CD4-positive, alpha-beta T cell treated with Interleukin-4 for 1 hour (primary cell): ENCODE results near the gene CSTF3.
"Not testable (repeated sequence)": the region's sequence is repeated elsewhere in the genome, so short reads cannot be mapped to it uniquely, and the experiment has no call there.

Experiments
- DNase-seq, 2 donors: peaks; one replicate each; pipeline ENCODE4 v3.0.0-alpha.2; 2020 to 2022

Gene CSTF3

GRCh38 chr11:33072465-33072864 lies 88.8 kb downstream of the CSTF3 start:
- DNase-seq = no peak

DNA sequence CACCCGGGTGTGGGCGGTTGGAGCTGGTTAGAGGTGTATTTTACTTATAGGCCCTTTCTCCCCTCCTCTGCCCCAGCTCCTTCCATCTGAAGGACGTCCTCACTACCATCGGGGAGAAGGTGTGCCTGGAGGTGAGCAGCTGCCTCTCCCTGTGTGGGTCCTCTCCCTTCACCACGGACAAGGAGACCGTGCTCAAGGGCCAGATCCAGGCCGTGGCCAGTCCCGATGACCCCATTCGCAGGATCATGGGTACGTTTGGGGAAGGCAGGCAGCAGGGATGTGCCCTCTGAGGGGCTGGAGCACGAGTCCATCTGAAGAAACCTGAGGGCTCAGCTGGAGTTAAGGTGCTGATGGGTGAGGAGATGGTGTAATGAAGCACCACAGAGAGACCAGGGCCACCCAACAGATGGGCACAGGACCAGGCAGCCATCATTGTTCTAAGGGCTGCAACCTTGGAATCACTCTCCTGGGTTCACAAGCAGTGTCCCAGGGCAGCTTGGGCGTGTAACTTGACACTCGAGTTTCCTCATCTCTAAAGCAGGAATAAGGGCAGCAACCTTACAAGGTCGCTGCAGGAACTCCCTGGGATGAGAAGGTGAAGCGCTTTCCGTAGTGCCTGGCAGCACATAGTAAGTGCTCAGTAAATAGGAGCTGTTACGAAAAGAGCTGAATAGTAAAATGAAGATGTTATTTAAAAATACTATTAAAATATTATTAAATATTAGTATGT lies 92.5 kb downstream of the CSTF3 start:
- no peak for DNase-seq

DNA sequence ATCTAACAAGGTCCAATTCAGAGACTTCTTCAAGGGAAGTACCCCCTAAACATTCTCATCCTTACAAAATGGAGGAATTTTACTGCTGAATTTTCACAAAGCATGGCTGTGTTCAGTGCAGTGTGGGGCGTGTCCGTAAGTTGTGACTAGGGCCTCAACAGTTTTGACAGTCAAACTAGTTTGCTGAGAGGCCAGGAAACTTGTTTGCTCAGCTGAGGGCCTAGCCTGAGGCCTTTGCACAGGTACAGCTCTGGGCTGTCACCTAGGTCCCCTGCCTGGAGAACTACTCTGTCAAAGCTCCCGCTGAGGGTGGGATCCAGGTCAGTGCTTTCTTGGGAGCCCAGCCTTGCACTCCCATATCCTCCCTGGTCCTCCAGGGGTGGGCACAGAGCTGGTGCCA lies 94.0 kb downstream of the CSTF3 start:
- DNase-seq = no peak

- peak; percentile 69 to 76 for DNase-seq
Measured at GRCh38 chr11:33065445-33066178, 95.7 kb downstream of the CSTF3 start.

DNA sequence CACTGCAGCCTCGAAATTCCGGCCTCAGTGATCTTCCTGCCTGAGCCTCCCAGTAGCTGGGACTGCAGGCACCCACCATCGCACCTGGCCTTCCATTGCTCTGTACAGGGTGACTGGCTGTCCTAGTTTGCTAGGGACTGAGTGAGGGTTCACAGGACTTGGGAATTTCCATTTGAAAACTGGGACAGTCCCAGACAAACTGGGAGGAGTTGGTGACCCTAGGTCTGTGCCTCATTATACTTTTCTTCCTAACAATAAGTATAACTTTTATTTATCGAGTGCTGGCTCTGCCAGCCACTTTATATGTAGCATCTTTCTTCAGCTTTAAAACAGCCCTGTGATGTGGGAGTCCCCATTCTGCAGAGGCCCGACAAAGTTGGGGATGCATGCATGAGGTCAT lies 96.4 kb downstream of the CSTF3 start:
- DNase-seq = no peak

DNA sequence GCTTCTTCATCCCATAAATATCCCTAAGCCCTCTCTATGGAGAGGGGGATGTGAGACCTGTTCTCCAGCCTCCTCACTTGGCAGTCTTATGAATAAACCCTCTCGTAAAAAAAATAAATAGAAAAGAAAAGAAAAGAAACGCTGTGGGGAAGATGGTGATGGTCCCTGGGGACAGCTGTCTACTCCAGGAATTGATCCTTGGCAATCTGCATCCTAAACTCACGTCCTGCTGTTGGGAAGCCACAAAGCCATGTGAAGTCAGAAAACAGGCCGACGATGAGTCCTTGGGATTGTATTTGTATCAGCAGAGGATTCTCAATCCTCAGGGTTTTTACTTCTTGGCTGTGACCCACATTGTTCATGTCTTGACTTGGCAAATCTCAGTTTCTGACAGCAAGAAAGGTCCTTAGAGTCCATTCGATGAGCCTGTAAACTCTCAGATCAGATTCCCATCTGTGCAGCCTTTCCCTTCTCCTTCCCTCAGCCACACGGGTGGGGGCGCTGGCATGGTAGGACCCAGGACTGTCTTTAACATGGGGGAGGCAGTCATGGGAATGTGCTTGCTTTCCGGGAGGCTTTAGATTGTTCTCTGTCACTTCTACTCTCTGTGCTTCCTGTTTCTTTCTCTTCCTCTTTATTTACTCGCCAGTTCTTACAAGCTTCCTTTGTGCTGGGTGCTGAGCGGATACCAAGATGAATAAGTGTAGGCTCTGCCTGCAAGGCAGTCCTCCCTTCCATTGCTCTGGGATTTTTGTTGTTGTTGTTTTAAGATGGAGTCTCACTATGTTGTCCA lies 97.1 kb downstream of the CSTF3 start:
- DNase-seq = no peak

DNA sequence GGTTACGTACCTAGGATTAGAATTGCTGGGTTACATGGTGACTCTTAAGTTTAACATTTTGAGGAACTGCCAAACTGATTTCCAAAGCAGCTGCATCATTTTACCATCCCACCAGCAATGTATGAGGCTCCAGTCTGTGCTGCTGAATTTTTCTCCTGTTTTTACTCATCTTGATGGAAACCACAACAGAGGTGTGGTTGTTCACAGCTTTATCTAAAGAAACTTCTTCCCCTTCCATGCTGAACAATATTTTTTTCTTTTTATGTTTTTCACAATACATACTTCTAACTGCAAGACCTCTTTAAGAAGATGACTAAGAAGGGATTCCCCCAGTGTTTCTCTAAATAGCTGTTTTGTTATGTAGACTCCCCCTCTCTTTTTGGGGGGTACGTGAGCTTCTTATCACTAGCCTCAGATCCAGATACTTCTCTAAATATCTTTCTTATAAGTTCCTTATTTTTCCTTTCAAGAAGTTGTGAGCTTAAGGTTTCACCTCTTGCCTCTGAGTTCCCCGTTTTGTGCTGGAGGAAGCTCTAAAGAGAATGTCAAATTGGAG lies 97.9 kb downstream of the CSTF3 start:
- DNase-seq = no peak

GRCh38 chr11:33062137-33062536 lies 99.1 kb downstream of the CSTF3 start:
- no peak for DNase-seq

DNA sequence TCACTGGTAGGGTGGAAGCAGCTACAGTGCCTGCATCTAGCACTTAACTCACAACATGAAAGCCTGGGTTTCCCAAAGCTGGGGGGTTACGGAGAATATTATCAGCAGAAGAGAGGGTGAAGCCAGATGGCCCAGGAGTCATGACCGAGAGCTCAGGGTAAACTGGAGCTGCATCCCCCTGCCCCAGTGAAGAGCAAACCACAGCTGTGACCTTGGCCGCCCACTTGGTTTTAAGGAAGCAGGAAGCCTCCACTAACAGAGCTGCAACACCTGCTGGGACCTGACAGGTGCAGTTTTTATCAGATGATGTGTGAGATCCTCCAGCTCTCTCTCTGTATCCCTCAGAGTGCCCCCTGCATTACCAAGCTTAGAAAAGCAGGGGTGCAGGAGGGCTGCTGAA lies 101.0 kb downstream of the CSTF3 start:
- no peak for DNase-seq

DNA sequence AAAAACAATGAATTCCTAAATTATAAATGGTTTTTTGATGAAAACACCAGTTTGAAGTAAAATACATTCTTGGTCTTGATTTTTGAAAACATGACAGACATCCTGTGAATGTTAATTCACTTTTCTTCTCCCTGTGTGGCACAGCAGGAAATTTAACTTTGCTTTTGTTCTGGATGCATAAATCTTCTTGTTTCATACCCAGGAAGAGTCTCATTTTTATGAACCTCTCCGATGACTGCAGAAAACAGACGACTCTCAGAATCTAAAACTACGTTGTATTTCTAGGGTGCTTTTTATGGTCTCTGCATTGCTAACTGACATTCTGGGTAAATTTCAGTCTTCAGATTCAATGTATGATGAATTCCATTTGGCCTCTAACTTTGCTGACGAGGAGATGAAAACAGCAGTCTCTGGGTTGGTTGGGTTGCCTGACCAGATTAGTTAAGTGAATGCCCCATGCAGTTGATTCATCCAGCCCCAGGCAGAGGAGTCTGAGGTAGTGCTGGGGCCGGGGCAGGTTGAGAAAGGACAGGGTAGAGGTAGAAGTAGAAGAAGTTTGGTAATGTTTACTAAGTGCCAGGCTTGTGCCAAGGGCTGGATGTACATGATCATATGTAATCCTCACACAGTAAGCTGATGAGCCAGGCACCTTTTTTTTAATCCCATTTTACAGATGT lies 101.8 kb downstream of the CSTF3 start:
- DNase-seq = no peak

GRCh38 chr11:33057284-33057683 lies 104.0 kb downstream of the CSTF3 start:
- DNase-seq = no peak

DNA sequence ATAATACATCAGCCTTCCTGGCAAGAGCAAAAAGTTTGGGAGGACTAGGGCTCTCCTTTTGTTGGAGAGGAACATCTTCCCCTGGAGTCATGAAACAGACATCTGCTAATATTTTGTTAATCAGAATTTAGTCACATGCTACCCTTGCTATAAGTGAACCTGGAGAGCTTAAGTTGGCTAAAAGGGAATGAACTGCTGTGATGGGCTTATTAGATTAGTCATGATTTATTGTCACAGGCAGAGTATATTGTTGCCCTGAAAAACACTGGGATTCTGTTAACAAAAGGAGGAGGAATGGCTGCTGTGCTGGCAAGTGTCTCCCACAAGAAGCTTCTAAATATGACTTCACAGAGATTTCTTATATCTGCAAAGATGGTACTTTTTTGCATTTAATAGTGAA lies 105.9 kb downstream of the CSTF3 start:
- DNase-seq = no peak

DNA sequence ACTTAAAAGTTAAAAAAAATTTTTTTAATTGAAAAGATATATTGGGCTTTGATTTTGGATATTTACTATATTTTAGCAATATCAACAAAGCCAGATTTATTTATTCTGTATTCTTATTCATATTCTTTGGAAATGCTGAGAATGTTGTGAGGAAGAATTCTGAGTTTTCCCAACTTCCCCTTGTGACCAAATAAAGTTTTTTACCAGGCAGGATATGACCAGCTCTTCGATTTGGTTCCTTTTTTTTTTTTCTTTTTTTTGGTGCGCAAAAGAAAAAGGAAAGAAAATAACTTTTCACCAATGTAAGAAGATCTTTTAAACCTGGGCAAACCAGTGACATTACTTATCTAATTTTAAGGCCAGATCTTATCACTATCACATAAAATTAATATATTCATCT lies 109.0 kb downstream of the CSTF3 start:
- DNase-seq = no peak

- DNase-seq = not testable (repeated sequence)
Measured at GRCh38 chr11:33049565-33050408, 111.5 kb downstream of the CSTF3 start.

DNA sequence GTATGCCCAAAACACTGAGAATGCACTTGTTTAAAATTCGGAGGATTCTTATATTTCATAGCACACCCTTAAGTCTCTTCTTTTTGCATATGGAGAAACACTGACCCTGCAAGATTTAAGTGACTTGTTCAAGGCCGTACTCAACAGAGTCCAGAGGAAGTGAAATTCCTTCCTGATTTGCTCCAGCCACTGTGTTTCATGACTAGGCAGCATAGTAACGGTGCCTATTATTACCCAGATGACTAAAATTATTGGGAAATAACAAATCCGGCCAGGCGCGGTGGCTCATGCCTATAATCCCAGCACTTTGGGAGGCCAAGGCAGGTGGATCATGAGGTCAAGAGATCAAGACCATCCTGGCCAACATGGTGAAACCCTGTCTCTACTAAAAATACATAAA lies 112.6 kb downstream of the CSTF3 start:
- DNase-seq = peak in 1 of 2 donors; percentile 53

DNA sequence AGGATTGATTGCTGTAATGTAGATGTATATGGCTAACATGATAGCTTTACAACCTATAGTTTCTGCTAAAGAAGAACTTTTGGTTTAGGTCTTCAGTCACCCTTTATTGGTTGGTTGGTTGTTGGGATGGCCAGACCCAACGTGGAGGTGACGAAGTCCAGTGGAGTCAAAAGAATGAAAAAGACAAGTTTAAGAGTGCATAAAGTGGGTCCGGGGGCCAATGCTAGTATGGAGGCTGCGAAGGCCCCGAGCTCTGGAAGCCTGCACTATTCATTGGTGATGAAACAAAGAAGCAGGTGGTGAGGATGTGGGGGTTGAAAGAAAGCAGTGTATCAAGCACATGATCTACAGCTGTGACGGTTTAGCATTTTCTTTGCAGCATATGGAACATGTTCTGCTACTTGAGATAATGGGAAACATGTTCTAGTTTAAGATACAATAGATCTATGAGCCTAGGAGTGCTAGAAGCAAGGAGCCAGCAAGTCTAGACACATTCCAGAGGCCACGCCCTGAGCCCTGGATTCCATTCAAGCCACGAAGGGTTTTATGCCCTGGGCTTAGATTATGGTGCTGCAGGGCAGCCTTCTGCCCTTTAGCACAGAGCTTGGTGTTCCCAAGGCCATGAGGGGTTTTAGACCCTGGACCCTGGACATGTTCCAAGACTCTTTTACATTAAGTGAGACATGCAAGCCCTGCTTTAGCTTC lies 115.6 kb downstream of the CSTF3 start:
- DNase-seq = no peak

DNA sequence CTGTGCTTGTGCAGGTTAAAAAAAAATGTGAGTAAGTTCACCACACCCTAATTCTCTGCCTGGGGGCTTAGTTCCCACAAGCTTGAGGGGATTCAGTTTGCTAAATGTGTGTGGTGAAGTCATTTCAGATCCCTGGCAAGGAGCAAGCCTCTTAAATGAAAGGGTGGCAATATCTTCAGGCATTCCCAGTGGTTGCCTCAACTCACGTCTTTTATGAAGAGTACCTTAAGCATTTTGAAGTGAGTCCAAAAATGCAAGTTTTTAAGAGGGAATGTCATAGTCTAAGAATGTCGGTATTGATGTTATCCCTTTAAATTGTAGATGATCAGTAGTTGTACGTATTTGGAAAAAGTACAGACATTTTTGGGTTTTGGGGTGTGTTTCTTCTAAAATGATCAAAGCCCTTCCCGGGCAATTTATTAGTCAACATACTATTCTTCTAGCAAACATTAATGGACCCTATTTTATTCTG lies 117.0 kb downstream of the CSTF3 start:
- no peak for DNase-seq

- DNase-seq = no peak
Measured at GRCh38 chr11:33043221-33043830, 118.0 kb downstream of the CSTF3 start.

- no peak for DNase-seq
Measured at GRCh38 chr11:33040862-33041453, 120.3 kb downstream of the CSTF3 start.
